Aorta (tissue), 5 donors: ENCODE data around the gene MELK. TPM values are rescaled to one million over a fixed set of nuclear protein-coding genes. Genes with fewer than 3 reads are reported as not detected.
A peak's percentile ranks its signal among the peaks of the same experiment; 100 is the strongest.

Source experiments
- ATAC-seq: fragments of 200-7000 bp; cut with Tn5 transposase; one replicate; pipeline ENCODE4 v1.9.1; 2022; ENCODE audit warnings: moderate library complexity; ENCODE audit not compliant: low FRiP score
- DNase-seq, 2 donors: peaks; one replicate each; pipeline ENCODE4 v3.0.0-alpha.2; 2020
- H3K27ac ChIP-seq, 2 donors: one replicate each; pipeline ENCODE4 v1.5.1; 2013; ENCODE audit warnings: low read length in 2 of 2, mild to moderate bottlenecking in 2 of 2, moderate library complexity in 2 of 2, control low read depth in 1 of 2, inconsistent platforms in 1 of 2, low read depth in 1 of 2
- H3K27me3 ChIP-seq, 2 donors: one replicate each; pipeline ENCODE4 v1.6.1; 2013; ENCODE audit warnings: control low read depth in 1 of 2, low read length in 1 of 2, mild to moderate bottlenecking in 1 of 2, moderate library complexity in 1 of 2; ENCODE audit not compliant: insufficient read depth in 2 of 2, control insufficient read depth in 1 of 2
- H3K36me3 ChIP-seq, 2 donors: one replicate each; pipeline ENCODE4 v1.6.1; 2013; ENCODE audit warnings: control low read depth in 1 of 2, low read length in 1 of 2, mild to moderate bottlenecking in 1 of 2; ENCODE audit not compliant: insufficient read depth in 2 of 2, control insufficient read depth in 1 of 2
- H3K4me1 ChIP-seq, 2 donors: one replicate each; pipeline ENCODE4 v1.6.1; 2013; ENCODE audit warnings: low read length in 2 of 2, control low read depth in 1 of 2, mild to moderate bottlenecking in 1 of 2, moderate library complexity in 1 of 2; ENCODE audit not compliant: insufficient read depth in 2 of 2, control insufficient read depth in 1 of 2
- H3K4me3 ChIP-seq, 2 donors: one replicate each; pipeline ENCODE4 v1.5.1; 2013; ENCODE audit warnings: low read length in 2 of 2, control low read depth in 1 of 2, mild to moderate bottlenecking in 1 of 2
- H3K9me3 ChIP-seq: one replicate; pipeline ENCODE4 v1.6.1; 2013; ENCODE audit warnings: mild to moderate bottlenecking, low read length; ENCODE audit not compliant: control insufficient read depth
- WGBS, 2 donors: extraction: QIAGEN DNeasy Blood & Tissue Kit; methylation state at CpG; one replicate each; pipeline ENCODE4 v1.1.7; 2013; 5-methylcytosine and 5-hydroxymethylcytosine counted together
- intact Hi-C, 2 donors: fragments of 100-400 bp; cut with DNase I; formaldehyde crosslinking; loops; one replicate each; pipeline versions ENCODE4 v1.14.2 to v1.15.0; 2022
- polyA plus RNA-seq, 2 donors: library from polyadenylated mRNA; stranded (reverse); fragments of 200-250 nt; gene quantifications; one replicate each; pipeline ENCODE4 v1.2.3, GENCODE V29; 2013
- total RNA-seq, 2 donors: library from RNA; stranded (reverse); fragmentation: NEBNext Ultra II Directional; extraction: Animal tissue kit (Norgen Biotek cat#: 25700); gene quantifications; one replicate each; pipeline ENCODE4 v1.2.1, GENCODE V29; 2021
- donor health status: healthy with polysubstance abuse.
- donor health status: Bipolar disorder and iron deficiency.
- donor health status: DM: no; HTN: no; CAD: no.
- donor health status: DM: no; HTN: no; CAD: no.
- donor health status: DM: yes; HTN: yes; CAD: no.

The MELK gene
- total and polyA plus RNA-seq, 4 donors: 0.39 to 1.4 (median 1.1) TPM; not detected in 1

- Histone ChIP-seq H3K4me3 (no peak overlapping the region), H3K36me3 (no peaks in the 10 kb centered on the region), H3K4me1 (no peaks in the 10 kb centered on the region), H3K27me3 (no peaks in the 10 kb centered on the region), H3K9me3 (no peaks in the 10 kb centered on the region), H3K27ac (no peak overlapping the region)
- DNase-seq (no peak), ATAC-seq (no peak)
- 94% methylated on average over 3 of the region's 3 CpGs for WGBS, 2 donors
- intact Hi-C loops: no loop called here
Measured at GRCh38 chr9:36594213-36594612, 21.5 kb downstream of the MELK start.

DNA sequence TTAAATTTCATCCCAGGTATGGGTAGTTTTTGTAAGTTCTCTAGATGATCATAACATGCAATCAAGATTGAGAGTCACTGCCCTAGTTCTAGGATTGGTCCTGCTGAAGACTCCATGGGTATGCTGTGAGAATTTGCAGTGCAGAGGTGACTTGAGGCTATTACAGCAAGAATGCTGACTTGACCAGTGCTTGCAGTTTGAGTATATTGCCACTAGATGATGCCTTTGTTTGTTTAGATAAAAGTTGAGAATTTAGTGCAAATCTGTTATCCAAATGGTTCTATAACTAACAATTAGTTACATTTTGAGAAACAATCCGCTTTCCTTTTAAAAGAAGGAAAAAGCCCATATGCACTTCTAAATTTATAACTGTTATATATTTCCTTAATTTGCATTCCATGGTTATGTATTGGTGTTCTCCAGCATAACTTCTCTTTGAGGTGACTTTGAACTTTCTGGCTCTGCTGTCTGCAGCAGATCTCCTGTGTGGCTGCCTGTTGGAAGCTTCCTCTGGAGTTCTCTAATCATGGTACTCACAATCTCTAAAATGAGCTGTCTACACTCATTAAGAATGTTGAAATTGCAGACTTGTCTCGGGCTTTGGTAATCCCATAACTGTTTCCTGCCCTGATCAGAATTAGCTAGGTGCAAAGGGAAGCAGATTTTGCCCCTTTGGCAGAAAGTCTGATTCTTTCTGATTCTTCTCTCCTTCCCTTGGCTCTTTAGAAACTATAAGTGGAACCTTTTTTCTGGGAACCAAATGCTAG, 24.9 kb downstream of the MELK start:
- no peak overlapping the region for H3K27ac ChIP-seq
- H3K36me3 ChIP-seq: no peaks in the 10 kb centered on the region
- H3K27me3 ChIP-seq: no peaks in the 10 kb centered on the region
- ATAC-seq (no peak), DNase-seq (no peak)
- intact Hi-C loops: no loop called here
- no peaks in the 10 kb centered on the region for H3K9me3 ChIP-seq
- H3K4me1 ChIP-seq: no peaks in the 10 kb centered on the region
- H3K4me3 ChIP-seq: no peak overlapping the region
- 89 to 90% methylated on average over 2 of the region's 2 CpGs for WGBS, 2 donors

- no peak overlapping the region for H3K4me3 ChIP-seq
- no peaks in the 10 kb centered on the region for H3K4me1 ChIP-seq
- DNase-seq (no peak), ATAC-seq (no peak)
- no peak overlapping the region for H3K27ac ChIP-seq
- no peaks in the 10 kb centered on the region for H3K27me3 ChIP-seq
- no peaks in the 10 kb centered on the region for H3K36me3 ChIP-seq
- no peaks in the 10 kb centered on the region for H3K9me3 ChIP-seq
- intact Hi-C loops: no loop called here
- WGBS, 2 donors: 74 to 75% methylated on average over 1 of the region's 1 CpG
Measured at GRCh38 chr9:36598273-36598672, 25.6 kb downstream of the MELK start.

DNA sequence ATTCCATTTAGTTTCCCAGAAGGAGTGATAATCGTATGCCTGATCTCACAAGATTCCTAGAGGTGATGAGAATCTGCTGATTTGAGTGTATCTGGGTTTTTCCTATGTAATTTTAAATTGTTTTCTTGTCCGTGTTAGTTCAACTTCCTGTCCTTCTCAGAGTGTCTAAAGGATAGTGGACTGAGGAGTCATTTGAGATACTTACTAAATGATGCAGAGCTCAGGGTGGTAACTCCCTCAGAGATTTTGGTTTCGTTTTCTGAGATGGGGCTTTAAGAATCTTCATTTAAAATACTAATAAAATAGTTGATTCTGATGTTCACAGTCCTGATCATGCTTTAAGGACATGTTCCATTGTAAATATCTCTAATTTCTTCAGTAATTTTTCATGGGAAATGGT, 30.3 kb downstream of the MELK start:
- H3K36me3 ChIP-seq: no peaks in the 10 kb centered on the region
- WGBS, 2 donors: 70 to 73% methylated on average over 3 of the region's 3 CpGs
- H3K27ac ChIP-seq: no peak overlapping the region
- ATAC-seq: no peak
- no peak for DNase-seq
- H3K4me3 ChIP-seq: no peak overlapping the region
- no peaks in the 10 kb centered on the region for H3K9me3 ChIP-seq
- no peaks in the 10 kb centered on the region for H3K27me3 ChIP-seq
- H3K4me1 ChIP-seq: no peaks in the 10 kb centered on the region
- intact Hi-C loops: no loop called here

- Histone ChIP-seq H3K9me3 (no peaks in the 10 kb centered on the region), H3K4me3 (no peak overlapping the region), H3K36me3 (no peaks in the 10 kb centered on the region), H3K27ac (no peak overlapping the region), H3K4me1 (no peaks in the 10 kb centered on the region), H3K27me3 (no peaks in the 10 kb centered on the region)
- intact Hi-C loops: no loop called here
- ATAC-seq (no peak), DNase-seq (no peak)
- WGBS, 2 donors: 96% methylated on average over 2 of the region's 2 CpGs
Measured at GRCh38 chr9:36609306-36609705, 36.6 kb downstream of the MELK start.

- Histone ChIP-seq H3K36me3 (no peaks in the 10 kb centered on the region), H3K4me1 (no peaks in the 10 kb centered on the region), H3K4me3 (no peak overlapping the region), H3K27ac (no peak overlapping the region), H3K9me3 (no peaks in the 10 kb centered on the region), H3K27me3 (no peaks in the 10 kb centered on the region)
- DNase-seq: no peak
- no peak for ATAC-seq
- 97% methylated on average over 6 of the region's 6 CpGs for WGBS, 2 donors
- intact Hi-C loops: no loop called here
Measured at GRCh38 chr9:36622121-36622520, 49.4 kb downstream of the MELK start.

DNA sequence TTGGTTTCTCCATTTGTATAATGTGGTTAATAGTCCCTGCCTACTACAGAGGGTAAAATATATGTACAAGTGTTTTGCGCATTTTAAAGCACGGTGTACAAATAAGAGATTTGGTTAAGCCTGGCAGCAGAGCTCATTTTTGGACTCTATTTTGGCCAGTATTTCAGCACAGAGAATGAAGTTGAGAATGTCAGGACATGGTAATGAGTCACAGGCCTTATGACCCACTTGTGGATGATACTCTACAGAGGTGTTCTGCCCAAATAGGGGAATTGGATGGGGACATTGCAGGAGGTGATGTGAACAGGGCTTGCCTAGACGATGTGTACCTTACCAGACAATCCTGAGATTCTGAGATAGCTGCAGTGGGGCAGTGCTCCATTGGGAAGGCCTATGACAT, 50.6 kb downstream of the MELK start:
- ATAC-seq: no peak
- intact Hi-C loops: no loop called here
- no peaks in the 10 kb centered on the region for H3K4me1 ChIP-seq
- WGBS, 2 donors: 94% methylated on average over 3 of the region's 3 CpGs
- no peaks in the 10 kb centered on the region for H3K27me3 ChIP-seq
- no peak overlapping the region for H3K27ac ChIP-seq
- no peak for DNase-seq
- H3K36me3 ChIP-seq: no peaks in the 10 kb centered on the region
- H3K4me3 ChIP-seq: no peak overlapping the region
- no peaks in the 10 kb centered on the region for H3K9me3 ChIP-seq

GRCh38 chr9:36625006-36625615, 52.4 kb downstream of the MELK start:
- DNase-seq (peak; percentile 60 to 78), ATAC-seq (peak; percentile 92)
- Histone ChIP-seq H3K36me3 (no peaks in the 10 kb centered on the region), H3K4me1 (no peaks in the 10 kb centered on the region), H3K4me3 (no peak overlapping the region), H3K27ac (no peak overlapping the region), H3K27me3 (no peaks in the 10 kb centered on the region), H3K9me3 (no peaks in the 10 kb centered on the region)
- WGBS, 2 donors: 5 to 7% methylated on average over 6 of the region's 6 CpGs
- intact Hi-C loops: no loop called here

GRCh38 chr9:36632892-36633291, 60.2 kb downstream of the MELK start:
- ATAC-seq (no peak), DNase-seq (no peak)
- intact Hi-C loops: no loop called here
- WGBS, 2 donors: 4 to 5% methylated on average over 1 of the region's 1 CpG
- H3K9me3 ChIP-seq: no peaks in the 10 kb centered on the region
- H3K27me3 ChIP-seq: no peaks in the 10 kb centered on the region
- H3K4me1 ChIP-seq: no peaks in the 10 kb centered on the region
- no peak overlapping the region for H3K4me3 ChIP-seq
- no peak overlapping the region for H3K27ac ChIP-seq
- H3K36me3 ChIP-seq: no peaks in the 10 kb centered on the region
